Epithelial cell of proximal tubule (primary cell): Measurements from ENCODE around the gene SAMD4A. TPM values are rescaled to one million over a fixed set of nuclear protein-coding genes. Genes with fewer than 3 reads are reported as not detected.

ENCODE experiments used
- DNase-seq: peaks from one replicate; pipeline ENCODE4 v3.0.0-alpha.2; 2011; ENCODE audit warnings: low read depth
- H3K4me3 ChIP-seq: 2 replicates; pipeline ENCODE4 v1.5.1; 2011; ENCODE audit warnings: low read depth, mild to moderate bottlenecking, low read length
- total RNA-seq: library from RNA; depleted of rRNA; stranded (reverse); fragments of >200 nt; gene quantifications from 2 replicates; pipeline ENCODE4 v1.2.3, GENCODE V29; 2015
- TF ChIP-seq, protein P1 (sequence below): conservative IDR thresholded peaks from 2 replicates; pipeline ENCODE4 v1.5.1; 2012; ENCODE audit warnings: low read depth, mild to moderate bottlenecking, low read length

The SAMD4A gene
- total RNA-seq, 1 donor from 2014 or later: 18.9 TPM

DNA sequence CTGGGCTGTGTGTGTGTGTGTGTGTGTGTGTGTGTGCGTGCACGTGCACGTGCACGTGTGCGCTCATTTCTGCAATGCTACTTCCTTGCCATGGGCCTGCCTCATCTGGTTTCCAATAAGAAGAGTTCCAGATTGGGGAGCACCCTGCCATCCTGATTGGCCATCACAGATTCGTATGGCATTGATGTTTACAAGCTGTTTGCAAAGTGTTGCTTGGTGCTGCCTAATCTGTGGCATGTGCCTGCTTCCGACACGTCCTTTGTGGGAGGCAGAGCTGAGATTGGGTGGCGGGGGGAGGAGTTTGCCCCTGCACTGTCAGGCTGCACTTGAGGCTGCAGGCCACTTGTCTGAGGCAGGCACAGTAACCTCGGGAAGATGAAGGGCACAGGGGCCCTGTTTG lies 39.2 kb downstream of the SAMD4A start:
- TF ChIP-seq, protein P1, sequence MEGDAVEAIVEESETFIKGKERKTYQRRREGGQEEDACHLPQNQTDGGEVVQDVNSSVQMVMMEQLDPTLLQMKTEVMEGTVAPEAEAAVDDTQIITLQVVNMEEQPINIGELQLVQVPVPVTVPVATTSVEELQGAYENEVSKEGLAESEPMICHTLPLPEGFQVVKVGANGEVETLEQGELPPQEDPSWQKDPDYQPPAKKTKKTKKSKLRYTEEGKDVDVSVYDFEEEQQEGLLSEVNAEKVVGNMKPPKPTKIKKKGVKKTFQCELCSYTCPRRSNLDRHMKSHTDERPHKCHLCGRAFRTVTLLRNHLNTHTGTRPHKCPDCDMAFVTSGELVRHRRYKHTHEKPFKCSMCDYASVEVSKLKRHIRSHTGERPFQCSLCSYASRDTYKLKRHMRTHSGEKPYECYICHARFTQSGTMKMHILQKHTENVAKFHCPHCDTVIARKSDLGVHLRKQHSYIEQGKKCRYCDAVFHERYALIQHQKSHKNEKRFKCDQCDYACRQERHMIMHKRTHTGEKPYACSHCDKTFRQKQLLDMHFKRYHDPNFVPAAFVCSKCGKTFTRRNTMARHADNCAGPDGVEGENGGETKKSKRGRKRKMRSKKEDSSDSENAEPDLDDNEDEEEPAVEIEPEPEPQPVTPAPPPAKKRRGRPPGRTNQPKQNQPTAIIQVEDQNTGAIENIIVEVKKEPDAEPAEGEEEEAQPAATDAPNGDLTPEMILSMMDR: no peak
- no peak for DNase-seq
- no peak overlapping the region for H3K4me3 ChIP-seq

DNA sequence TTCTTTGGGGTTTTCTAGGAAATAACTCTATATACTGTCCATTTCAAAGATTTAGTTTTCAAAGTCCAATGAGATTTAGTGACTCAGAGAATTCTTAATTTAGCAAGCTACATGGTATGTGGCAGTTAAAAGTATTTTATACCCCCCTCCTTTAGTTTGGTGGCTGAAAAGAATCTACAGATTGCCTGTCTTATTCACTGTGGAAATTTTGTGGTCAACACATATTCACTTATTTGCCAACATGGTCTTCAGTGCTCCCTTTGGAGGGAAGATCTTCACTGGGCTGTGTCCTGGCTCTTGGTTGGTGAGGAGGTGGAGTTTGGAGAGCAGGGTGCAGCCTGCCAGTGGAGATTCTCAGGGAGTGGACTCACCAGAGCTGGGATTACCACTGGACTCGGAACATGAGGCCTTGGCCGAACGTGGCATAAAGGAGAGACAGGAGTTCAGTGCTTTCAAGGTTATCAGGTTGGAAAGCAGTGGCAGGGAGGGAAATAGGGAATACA lies 39.8 kb downstream of the SAMD4A start:
- no peak overlapping the region for H3K4me3 ChIP-seq
- no peak for DNase-seq
- TF ChIP-seq, protein P1: no peak

DNA sequence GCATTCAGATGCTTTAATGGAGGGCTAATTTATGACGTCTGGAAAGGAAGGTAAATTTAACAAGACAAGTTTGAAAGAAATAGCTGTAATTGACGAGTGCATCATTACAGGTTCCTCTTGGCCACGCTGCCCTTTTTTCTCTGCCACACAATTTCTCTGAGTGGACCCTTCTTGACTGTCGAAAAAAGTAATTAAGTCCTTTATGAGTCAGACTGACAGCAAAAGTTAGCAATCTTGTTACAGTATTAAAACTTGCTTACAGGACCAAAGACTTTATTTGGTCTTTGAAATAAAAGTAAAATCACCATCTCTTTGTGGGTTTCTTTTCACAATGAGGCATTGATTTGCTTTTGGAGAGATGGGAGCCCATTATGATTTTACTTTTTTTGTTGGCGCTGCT lies 42.6 kb downstream of the SAMD4A start:
- TF ChIP-seq, protein P1: no peak
- no peak for DNase-seq
- no peak overlapping the region for H3K4me3 ChIP-seq

DNA sequence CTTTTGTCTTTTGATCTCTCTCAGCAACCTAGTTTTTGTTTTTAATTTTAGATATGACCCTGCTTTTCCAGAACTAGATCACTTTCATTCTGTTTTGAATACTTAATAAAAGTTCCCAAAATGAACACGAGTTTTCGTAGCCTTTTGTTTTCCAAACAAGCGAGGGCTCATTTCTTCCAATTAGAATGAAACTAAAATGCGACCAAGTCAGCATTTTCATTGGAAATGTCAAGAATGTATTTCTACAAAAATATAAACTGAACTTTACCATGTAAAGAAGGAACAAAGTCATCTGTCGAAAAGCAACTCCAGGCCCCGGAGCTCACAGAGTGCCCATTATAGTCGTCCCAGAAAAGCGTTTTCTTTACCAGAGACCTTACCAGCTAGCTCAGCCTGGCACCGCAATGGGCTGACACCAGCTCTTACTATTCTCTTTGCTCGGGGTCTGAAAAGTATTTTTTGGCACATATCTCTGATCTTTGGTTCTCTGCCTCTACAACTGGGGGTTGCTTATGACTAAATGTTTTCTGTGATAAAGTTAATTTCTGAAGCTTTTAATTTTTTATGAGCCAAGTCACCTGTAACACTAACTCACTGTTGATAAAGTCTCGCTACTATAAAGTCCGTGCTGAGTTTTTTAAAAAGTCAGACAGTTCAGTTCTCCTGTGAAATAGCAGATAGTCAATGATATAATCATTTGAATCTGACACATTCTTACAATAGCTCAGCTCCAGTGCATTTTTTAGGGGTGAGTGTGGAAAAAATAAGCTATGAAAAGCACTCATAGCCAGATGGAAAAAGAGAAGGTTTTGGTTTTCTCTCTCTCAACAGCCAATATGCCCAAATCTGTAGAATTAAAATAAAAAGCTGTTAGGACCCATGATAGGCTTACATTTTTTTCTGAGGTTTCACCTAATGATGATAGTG lies 43.4 kb downstream of the SAMD4A start:
- no peak overlapping the region for H3K4me3 ChIP-seq
- no peak for DNase-seq
- TF ChIP-seq, protein P1: no peak

DNA sequence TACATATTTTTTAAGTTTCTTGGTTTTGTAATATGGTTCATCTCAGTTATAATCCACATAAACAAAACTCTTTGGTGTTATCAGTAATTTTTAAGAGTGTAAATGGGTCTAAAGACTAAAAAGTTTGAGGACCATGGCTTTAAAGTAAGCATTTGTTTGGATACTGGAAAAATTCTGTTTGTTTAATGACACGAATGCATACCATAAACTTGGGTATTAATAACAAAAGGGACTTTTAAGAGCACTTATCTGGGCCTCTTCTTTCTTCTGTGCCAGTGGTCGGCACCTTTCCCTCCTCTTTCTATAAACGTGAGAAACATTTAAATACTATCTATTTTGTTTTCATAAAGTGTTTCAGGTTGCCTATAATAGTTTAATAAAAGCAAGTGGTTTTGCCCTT lies 47.4 kb downstream of the SAMD4A start:
- DNase-seq: no peak
- TF ChIP-seq, protein P1: no peak
- no peak overlapping the region for H3K4me3 ChIP-seq

DNA sequence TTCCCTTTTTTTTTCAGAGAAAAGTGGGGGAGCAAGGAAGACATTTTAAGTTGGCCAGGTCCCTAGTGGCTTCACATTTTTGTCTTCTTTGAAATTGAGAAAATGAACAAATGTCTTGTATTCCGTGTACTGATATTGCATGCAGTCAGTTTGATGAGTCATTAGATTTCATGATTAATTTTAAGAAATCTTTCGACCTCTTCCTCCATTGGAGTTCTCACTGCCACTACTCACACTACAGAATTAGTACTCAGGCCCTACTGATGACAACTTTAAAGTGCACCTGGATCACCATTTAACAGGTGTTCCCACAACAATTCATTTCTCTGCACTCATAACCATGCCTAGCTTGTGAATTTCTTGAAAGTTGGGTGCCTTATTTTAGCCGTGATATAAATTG lies 50.5 kb downstream of the SAMD4A start:
- no peak for DNase-seq
- TF ChIP-seq, protein P1: no peak
- H3K4me3 ChIP-seq: no peak overlapping the region
